CD14-positive monocyte (primary cell): Measurements from ENCODE around the gene SLC6A13. TPM values are rescaled to one million over a fixed set of nuclear protein-coding genes. Genes with fewer than 3 reads are reported as not detected.
"Not testable (repeated sequence)": the region's sequence is repeated elsewhere in the genome, so short reads cannot be mapped to it uniquely, and the experiment has no call there.

Experiments
- DNase-seq, 3 donors: peaks; one replicate each; pipeline ENCODE4 v3.0.0-alpha.2; 2011 to 2022
- H2AFZ ChIP-seq: 2 replicates; pipeline ENCODE4 v1.6.0; 2012; ENCODE audit warnings: mild to moderate bottlenecking, low read depth, low read length, inconsistent platforms; ENCODE audit not compliant: insufficient read depth, poor library complexity, severe bottlenecking
- H3K27ac ChIP-seq, 2 donors: 1 replicate in 1 of 2; 2 replicates in 1 of 2; pipeline ENCODE4 v1.5.1; 2012 to 2013; ENCODE audit warnings: low read length in 2 of 2, control low read depth in 1 of 2, inconsistent platforms in 1 of 2, low read depth in 1 of 2, mild to moderate bottlenecking in 1 of 2
- H3K27me3 ChIP-seq, 2 donors: one replicate each; pipeline versions ENCODE4 v1.6.0 to v1.6.1; 2011 to 2013; ENCODE audit warnings: low read length in 2 of 2; ENCODE audit not compliant: control insufficient read depth in 2 of 2, insufficient read depth in 2 of 2
- H3K36me3 ChIP-seq, 2 donors: replicated peaks in 1 of 2; 1 replicate in 1 of 2; 2 replicates in 1 of 2; pipeline versions ENCODE4 v1.5.1 to v1.6.1; 2012 to 2013; ENCODE audit warnings: low read length in 2 of 2, control low read depth in 1 of 2, inconsistent platforms in 1 of 2, mild to moderate bottlenecking in 1 of 2; ENCODE audit not compliant: insufficient read depth in 2 of 2, control insufficient read depth in 1 of 2
- H3K4me1 ChIP-seq, 2 donors: 1 replicate in 1 of 2; 2 replicates in 1 of 2; pipeline versions ENCODE4 v1.5.1 to v1.6.1; 2012 to 2013; ENCODE audit warnings: low read length in 2 of 2, control low read depth in 1 of 2, inconsistent platforms in 1 of 2, mild to moderate bottlenecking in 1 of 2, moderate library complexity in 1 of 2; ENCODE audit not compliant: insufficient read depth in 2 of 2, control insufficient read depth in 1 of 2
- H3K4me2 ChIP-seq: replicated peaks from 2 replicates; pipeline ENCODE3; 2012; ENCODE audit warnings: low read length, moderate library complexity, mild to moderate bottlenecking; ENCODE audit not compliant: poor library complexity, severe bottlenecking; ENCODE audit errors: extremely low read depth
- H3K4me3 ChIP-seq, 3 experiments: fragments of 200-600 bp in 1 of 3; sonication (generic) in 1 of 3; replicated peaks in 1 of 3; 1 replicate in 2 of 3; 2 replicates in 1 of 3; pipeline ENCODE4 v1.5.1; 2011 to 2013; ENCODE audit warnings: low read length in 3 of 3, mild to moderate bottlenecking in 3 of 3, control low read depth in 2 of 3, low read depth in 2 of 3, inconsistent platforms in 1 of 3, moderate library complexity in 1 of 3
- H3K79me2 ChIP-seq: 2 replicates; pipeline ENCODE4 v1.6.0; 2012; ENCODE audit warnings: mild to moderate bottlenecking, control low read depth, inconsistent platforms, low read length, moderate library complexity; ENCODE audit not compliant: insufficient read depth
- H3K9ac ChIP-seq: 2 replicates; pipeline ENCODE4 v1.6.0; 2017; ENCODE audit warnings: low read length, mild to moderate bottlenecking; ENCODE audit not compliant: insufficient read depth, poor library complexity, severe bottlenecking
- H3K9me3 ChIP-seq, 2 donors: replicated peaks in 1 of 2; 1 replicate in 1 of 2; 2 replicates in 1 of 2; pipeline versions ENCODE4 v1.5.1 to v1.6.1; 2012 to 2013; ENCODE audit warnings: low read length in 2 of 2, control low read depth in 1 of 2; ENCODE audit not compliant: control insufficient read depth in 1 of 2, insufficient read depth in 1 of 2
- H4K20me1 ChIP-seq: 2 replicates; pipeline ENCODE4 v1.6.0; 2012; ENCODE audit warnings: mild to moderate bottlenecking, low read length, control low read depth, moderate library complexity; ENCODE audit not compliant: insufficient read depth
- H3K27ac Mint-ChIP-seq, 7 donors: one replicate each; pipeline ENCODE4 v1.8.0; 2020; ENCODE audit warnings: mild to moderate bottlenecking in 7 of 7, mixed read lengths in 7 of 7, moderate library complexity in 6 of 7, inconsistent platforms in 2 of 7
- H3K27me3 Mint-ChIP-seq, 3 donors: one replicate each; pipeline ENCODE4 v1.8.0; 2021 to 2022; ENCODE audit warnings: low read depth in 3 of 3, mild to moderate bottlenecking in 3 of 3, mixed read lengths in 3 of 3, moderate library complexity in 3 of 3, inconsistent platforms in 1 of 3
- H3K36me3 Mint-ChIP-seq, 2 donors: one replicate each; pipeline ENCODE4 v1.8.0; 2020; ENCODE audit warnings: mixed read lengths in 2 of 2, inconsistent platforms in 1 of 2, mild to moderate bottlenecking in 1 of 2
- H3K4me1 Mint-ChIP-seq: one replicate; pipeline ENCODE4 v1.8.0; 2020; ENCODE audit warnings: mild to moderate bottlenecking, mixed read lengths
- H3K4me3 Mint-ChIP-seq, 2 donors: one replicate each; pipeline ENCODE4 v1.8.0; 2020; ENCODE audit warnings: mild to moderate bottlenecking in 2 of 2, mixed read lengths in 2 of 2, moderate library complexity in 1 of 2
- H3K9me3 Mint-ChIP-seq, 7 donors: one replicate each; pipeline ENCODE4 v1.8.0; 2020 to 2022; ENCODE audit warnings: mixed read lengths in 7 of 7, mild to moderate bottlenecking in 6 of 7, moderate library complexity in 6 of 7, inconsistent platforms in 2 of 7
- CTCF ChIP-seq: fragments of 200-600 bp; IDR thresholded peaks from one replicate; pipeline ENCODE4 v1.8.0; 2022; ENCODE audit warnings: antibody characterized with exemption, mild to moderate bottlenecking
- WGBS: methylation state at CpG from one replicate; pipeline ENCODE4 v1.1.5; 2013; ENCODE audit warnings: missing lambda C conversion rate; ENCODE audit not compliant: insufficient coverage; 5-methylcytosine and 5-hydroxymethylcytosine counted together
- intact Hi-C, 2 donors: fragments of 100-400 bp; cut with micrococcal nuclease; formaldehyde crosslinking; loops; one replicate each; pipeline versions ENCODE4 v1.15.0 to v1.15.1; 2023
- polyA plus RNA-seq, 3 donors: library from polyadenylated mRNA; depleted of rRNA in 1 of 3; unstranded in 2 of 3; stranded (reverse) in 1 of 3; fragments of 300-500 nt in 2 of 3; fragments of >200 nt in 1 of 3; fragmentation: Illumina TruSeq in 2 of 3; gene quantifications; 1 replicate in 2 of 3; 2 replicates in 1 of 3; pipeline ENCODE4 v1.2.3, GENCODE V29; 2012 to 2021

The SLC6A13 gene
- polyA plus RNA-seq, 3 donors, result 0.13 TPM; not detected in 2

- intact Hi-C loops, result no loop called here
- H3K4me1 ChIP-seq, result no peaks in the 10 kb centered on the region
- no peak overlapping the region for H2AFZ ChIP-seq
- H3K4me3 Mint-ChIP-seq, result no peak overlapping the region
- peaks cover 39% of the 10 kb centered on the region for H3K79me2 ChIP-seq
- TF ChIP-seq CTCF, result no peak
- H3K27ac ChIP-seq, result no peak overlapping the region
- H3K27ac Mint-ChIP-seq, result no peak overlapping the region
- peaks cover 93 to 100% of the 10 kb centered on the region in 2 donors for H3K36me3 ChIP-seq
- H4K20me1 ChIP-seq, result peaks cover 66% of the 10 kb centered on the region
- no peaks in the 10 kb centered on the region for H3K4me1 Mint-ChIP-seq
- no peak for DNase-seq
- H3K27me3 ChIP-seq, result no peaks in the 10 kb centered on the region
- no peaks in the 10 kb centered on the region for H3K9me3 ChIP-seq
- 100% methylated on average over 9 of the region's 10 CpGs for WGBS
- no peak overlapping the region for H3K4me2 ChIP-seq
- no peak overlapping the region for H3K4me3 ChIP-seq
- peaks cover 94 to 96% of the 10 kb centered on the region in 2 donors for H3K36me3 Mint-ChIP-seq
- peaks cover 0 to 7% (median under 1%) of the 10 kb centered on the region in 7 donors for H3K9me3 Mint-ChIP-seq
- H3K9ac ChIP-seq, result no peak overlapping the region
- H3K27me3 Mint-ChIP-seq, result no peaks in the 10 kb centered on the region
Measured at GRCh38 chr12:307406-307805, 44.8 kb upstream of the SLC6A13 start.

- Histone ChIP-seq H3K9ac (no peak overlapping the region), H3K36me3 (peaks cover 67 to 91% of the 10 kb centered on the region in 2 donors), H3K4me2 (no peak overlapping the region), H2AFZ (no peak overlapping the region), H3K27me3 (no peaks in the 10 kb centered on the region), H3K27ac (no peak overlapping the region), H3K9me3 (no peaks in the 10 kb centered on the region), H4K20me1 (peaks cover 67% of the 10 kb centered on the region), H3K4me1 (no peaks in the 10 kb centered on the region), H3K79me2 (peaks cover 49% of the 10 kb centered on the region), H3K4me3 (no peak overlapping the region)
- TF ChIP-seq CTCF, result no peak
- WGBS, result no CpG with 5 or more reads among the region's 5 CpGs
- no peak for DNase-seq
- Mint-ChIP-seq H3K4me3 (no peak overlapping the region), H3K36me3 (peaks cover 94 to 96% of the 10 kb centered on the region in 2 donors), H3K27me3 (no peaks in the 10 kb centered on the region), H3K4me1 (peaks cover 4% of the 10 kb centered on the region), H3K27ac (no peak overlapping the region), H3K9me3 (peaks cover 0 to 19% (median 10%) of the 10 kb centered on the region in 7 donors)
- intact Hi-C loops, result no loop called here
Measured at GRCh38 chr12:304805-305204, 42.2 kb upstream of the SLC6A13 start.

- H3K27me3 ChIP-seq, H3K4me2 ChIP-seq, H3K4me3 ChIP-seq, H3K27ac ChIP-seq, H3K4me3 Mint-ChIP-seq, H3K4me1 ChIP-seq, H3K4me1 Mint-ChIP-seq, H3K9me3 ChIP-seq, DNase-seq, intact Hi-C loops, H3K27me3 Mint-ChIP-seq, H3K9ac ChIP-seq, H2AFZ ChIP-seq: not testable (repeated sequence)
- Mint-ChIP-seq H3K36me3 (peaks cover 93 to 96% of the 10 kb centered on the region in 2 donors), H3K9me3 (peaks cover 0 to 23% (median 12%) of the 10 kb centered on the region in 7 donors), H3K27ac (peak overlapping the region in 1 of 7 donors; percentile 27)
- Histone ChIP-seq H4K20me1 (peaks cover 75% of the 10 kb centered on the region), H3K79me2 (peaks cover 58% of the 10 kb centered on the region), H3K36me3 (peaks cover 56 to 91% of the 10 kb centered on the region in 2 donors)
- no CpG with 5 or more reads among the region's 3 CpGs for WGBS
Measured at GRCh38 chr12:302766-303165, 40.1 kb upstream of the SLC6A13 start.
